ENCODE measurements around the gene TFAP2A.

Gene TFAP2A

GRCh38 chr6:10402648-10403311 lies 12.1 kb downstream of the TFAP2A start:
- peaks cover 8% of the 10 kb centered on the region for H3K4me1 ChIP-seq (ENCODE audit: control insufficient read depth, insufficient read depth, low read length)
- no peak overlapping the region for H3K4me3 ChIP-seq (ENCODE audit: low read length)
- DNase-seq (ENCODE audit: low read depth) = peak; percentile 19
- no peaks in the 10 kb centered on the region for H3K36me3 ChIP-seq (ENCODE audit: control insufficient read depth, insufficient read depth, low read length, severe bottlenecking)
- H3K9ac ChIP-seq (ENCODE audit: low read length) = no peak overlapping the region
- H3K27me3 ChIP-seq (replicated peaks; ENCODE audit: control insufficient read depth, insufficient read depth, low read length) = peaks cover 41% of the 10 kb centered on the region
- no peaks in the 10 kb centered on the region for H3K9me3 ChIP-seq (ENCODE audit: control insufficient read depth, low read length)

- H3K4me3 ChIP-seq (ENCODE audit: low read length) = no peak overlapping the region
- H3K9me3 ChIP-seq (ENCODE audit: control insufficient read depth, low read length) = no peaks in the 10 kb centered on the region
- no peaks in the 10 kb centered on the region for H3K36me3 ChIP-seq (ENCODE audit: control insufficient read depth, insufficient read depth, low read length, severe bottlenecking)
- peaks cover 48% of the 10 kb centered on the region for H3K27me3 ChIP-seq (replicated peaks; ENCODE audit: control insufficient read depth, insufficient read depth, low read length)
- H3K9ac ChIP-seq (ENCODE audit: low read length) = no peak overlapping the region
- H3K4me1 ChIP-seq (ENCODE audit: control insufficient read depth, insufficient read depth, low read length) = peaks cover 8% of the 10 kb centered on the region
- no peak for DNase-seq (ENCODE audit: low read depth)
These were observed 13.1 kb downstream of the TFAP2A start for GRCh38 chr6:10401632-10402223.

GRCh38 chr6:10401004-10401536 lies 13.8 kb downstream of the TFAP2A start:
- Histone ChIP-seq H3K9me3 (ENCODE audit: control insufficient read depth, low read length) (no peaks in the 10 kb centered on the region), H3K4me1 (ENCODE audit: control insufficient read depth, insufficient read depth, low read length) (peaks cover 8% of the 10 kb centered on the region), H3K27me3 (replicated peaks; ENCODE audit: control insufficient read depth, insufficient read depth, low read length) (peaks cover 53% of the 10 kb centered on the region), H3K4me3 (ENCODE audit: low read length) (no peak overlapping the region), H3K9ac (ENCODE audit: low read length) (no peak overlapping the region), H3K36me3 (ENCODE audit: control insufficient read depth, insufficient read depth, low read length, severe bottlenecking) (no peaks in the 10 kb centered on the region)
- DNase-seq (ENCODE audit: low read depth) = no peak

- Histone ChIP-seq H3K9me3 (ENCODE audit: control insufficient read depth, low read length) (no peaks in the 10 kb centered on the region), H3K4me3 (ENCODE audit: low read length) (no peak overlapping the region), H3K9ac (ENCODE audit: low read length) (no peak overlapping the region), H3K27me3 (replicated peaks; ENCODE audit: control insufficient read depth, insufficient read depth, low read length) (peaks cover 60% of the 10 kb centered on the region), H3K4me1 (ENCODE audit: control insufficient read depth, insufficient read depth, low read length) (peaks cover 8% of the 10 kb centered on the region), H3K36me3 (ENCODE audit: control insufficient read depth, insufficient read depth, low read length, severe bottlenecking) (no peaks in the 10 kb centered on the region)
- no peak for DNase-seq (ENCODE audit: low read depth)
These were observed 14.5 kb downstream of the TFAP2A start for GRCh38 chr6:10400330-10400729.

GRCh38 chr6:10399451-10399850 lies 15.4 kb downstream of the TFAP2A start:
- H3K36me3 ChIP-seq (ENCODE audit: control insufficient read depth, insufficient read depth, low read length, severe bottlenecking) = no peaks in the 10 kb centered on the region

GRCh38 chr6:10398446-10399218 lies 16.2 kb downstream of the TFAP2A start:
- Histone ChIP-seq H3K4me3 (ENCODE audit: low read length) (no peak overlapping the region), H3K9me3 (ENCODE audit: control insufficient read depth, low read length) (no peaks in the 10 kb centered on the region), H3K9ac (ENCODE audit: low read length) (no peak overlapping the region), H3K27me3 (replicated peaks; ENCODE audit: control insufficient read depth, insufficient read depth, low read length) (peaks cover 77% of the 10 kb centered on the region), H3K4me1 (ENCODE audit: control insufficient read depth, insufficient read depth, low read length) (peaks cover 6% of the 10 kb centered on the region), H3K36me3 (ENCODE audit: control insufficient read depth, insufficient read depth, low read length, severe bottlenecking) (no peaks in the 10 kb centered on the region)
- DNase-seq (ENCODE audit: low read depth) = no peak

More at GRCh38 chr6:10399451-10399850, 15.4 kb downstream of the TFAP2A start:
- H3K9ac ChIP-seq (ENCODE audit: low read length) = no peak overlapping the region
- H3K4me3 ChIP-seq (ENCODE audit: low read length) = no peak overlapping the region
- peaks cover 8% of the 10 kb centered on the region for H3K4me1 ChIP-seq (ENCODE audit: control insufficient read depth, insufficient read depth, low read length)
- DNase-seq (ENCODE audit: low read depth) = no peak
- peaks cover 69% of the 10 kb centered on the region for H3K27me3 ChIP-seq (replicated peaks; ENCODE audit: control insufficient read depth, insufficient read depth, low read length)
- H3K9me3 ChIP-seq (ENCODE audit: control insufficient read depth, low read length) = no peaks in the 10 kb centered on the region

GRCh38 chr6:10397756-10398445 lies 17.0 kb downstream of the TFAP2A start:
- H3K9me3 ChIP-seq (ENCODE audit: control insufficient read depth, low read length) = no peaks in the 10 kb centered on the region
- peak; percentile 42 for DNase-seq (ENCODE audit: low read depth)
- no peaks in the 10 kb centered on the region for H3K36me3 ChIP-seq (ENCODE audit: control insufficient read depth, insufficient read depth, low read length, severe bottlenecking)
- H3K9ac ChIP-seq (ENCODE audit: low read length) = no peak overlapping the region
- peaks cover 79% of the 10 kb centered on the region for H3K27me3 ChIP-seq (replicated peaks; ENCODE audit: control insufficient read depth, insufficient read depth, low read length)
- no peaks in the 10 kb centered on the region for H3K4me1 ChIP-seq (ENCODE audit: control insufficient read depth, insufficient read depth, low read length)
- H3K4me3 ChIP-seq (ENCODE audit: low read length) = no peak overlapping the region

- Histone ChIP-seq H3K4me3 (ENCODE audit: low read length) (no peak overlapping the region), H3K36me3 (ENCODE audit: control insufficient read depth, insufficient read depth, low read length, severe bottlenecking) (no peaks in the 10 kb centered on the region), H3K27me3 (replicated peaks; ENCODE audit: control insufficient read depth, insufficient read depth, low read length) (peaks cover 79% of the 10 kb centered on the region), H3K4me1 (ENCODE audit: control insufficient read depth, insufficient read depth, low read length) (no peaks in the 10 kb centered on the region), H3K9me3 (ENCODE audit: control insufficient read depth, low read length) (no peaks in the 10 kb centered on the region), H3K9ac (ENCODE audit: low read length) (no peak overlapping the region)
- no peak for DNase-seq (ENCODE audit: low read depth)
These were observed 18.1 kb downstream of the TFAP2A start for GRCh38 chr6:10396785-10397184.

GRCh38 chr6:10395704-10396546 lies 18.9 kb downstream of the TFAP2A start:
- no peaks in the 10 kb centered on the region for H3K4me1 ChIP-seq (ENCODE audit: control insufficient read depth, insufficient read depth, low read length)
- H3K9me3 ChIP-seq (ENCODE audit: control insufficient read depth, low read length) = no peaks in the 10 kb centered on the region
- DNase-seq (ENCODE audit: low read depth) = no peak
- H3K36me3 ChIP-seq (ENCODE audit: control insufficient read depth, insufficient read depth, low read length, severe bottlenecking) = no peaks in the 10 kb centered on the region
- no peak overlapping the region for H3K4me3 ChIP-seq (ENCODE audit: low read length)
- peaks cover 79% of the 10 kb centered on the region for H3K27me3 ChIP-seq (replicated peaks; ENCODE audit: control insufficient read depth, insufficient read depth, low read length)
- no peak overlapping the region for H3K9ac ChIP-seq (ENCODE audit: low read length)

- DNase-seq (ENCODE audit: low read depth) = no peak
- no peaks in the 10 kb centered on the region for H3K36me3 ChIP-seq (ENCODE audit: control insufficient read depth, insufficient read depth, low read length, severe bottlenecking)
- no peaks in the 10 kb centered on the region for H3K4me1 ChIP-seq (ENCODE audit: control insufficient read depth, insufficient read depth, low read length)
- H3K4me3 ChIP-seq (ENCODE audit: low read length) = no peak overlapping the region
- no peak overlapping the region for H3K9ac ChIP-seq (ENCODE audit: low read length)
- no peaks in the 10 kb centered on the region for H3K9me3 ChIP-seq (ENCODE audit: control insufficient read depth, low read length)
- peaks cover 79% of the 10 kb centered on the region for H3K27me3 ChIP-seq (replicated peaks; ENCODE audit: control insufficient read depth, insufficient read depth, low read length)
These were observed 19.6 kb downstream of the TFAP2A start for GRCh38 chr6:10395171-10395703.
